Kidney epithelial cell (primary cell): ENCODE results near the gene SETD3. TPM values are rescaled to one million over a fixed set of nuclear protein-coding genes. Genes with fewer than 3 reads are reported as not detected.

Experiments used
- DNase-seq: peaks from one replicate; pipeline ENCODE4 v3.0.0-alpha.2; 2010; ENCODE audit warnings: low read depth
- H3K27me3 ChIP-seq: 2 replicates; pipeline ENCODE4 v1.6.0; 2011; ENCODE audit warnings: low read length; ENCODE audit not compliant: control insufficient read depth, insufficient read depth
- H3K36me3 ChIP-seq: 2 replicates; pipeline ENCODE4 v1.5.1; 2011; ENCODE audit warnings: low read length; ENCODE audit not compliant: control insufficient read depth, insufficient read depth
- H3K4me3 ChIP-seq: 2 replicates; pipeline ENCODE4 v1.5.1; 2011; ENCODE audit warnings: low read depth, mild to moderate bottlenecking, control low read depth, low read length
- CTCF ChIP-seq: IDR thresholded peaks from 2 replicates; pipeline ENCODE4 v1.5.1; 2011; ENCODE audit warnings: mild to moderate bottlenecking, moderate library complexity, low read length, control low read depth, inconsistent platforms; ENCODE audit not compliant: insufficient read depth, poor library complexity, severe bottlenecking
- total RNA-seq: library from RNA; depleted of rRNA; stranded (reverse); fragments of >200 nt; gene quantifications from 2 replicates; pipeline ENCODE4 v1.2.3, GENCODE V29; 2015

SETD3 gene
- total RNA-seq, 1 donor from 2014 or later, result 54.7 TPM

GRCh38 chr14:99506276-99506675, 25.6 kb upstream of the SETD3 start:
- Histone ChIP-seq H3K27me3 (no peaks in the 10 kb centered on the region), H3K4me3 (no peak overlapping the region), H3K36me3 (peaks cover 2% of the 10 kb centered on the region)
- no peak for TF ChIP-seq CTCF
- DNase-seq, result no peak

GRCh38 chr14:99505089-99505488, 24.4 kb upstream of the SETD3 start:
- Histone ChIP-seq H3K27me3 (no peaks in the 10 kb centered on the region), H3K36me3 (peaks cover 2% of the 10 kb centered on the region)
- TF ChIP-seq CTCF, result no peak

GRCh38 chr14:99503848-99504453, 23.3 kb upstream of the SETD3 start:
- no peak for TF ChIP-seq CTCF
- Histone ChIP-seq H3K27me3 (no peaks in the 10 kb centered on the region), H3K36me3 (no peaks in the 10 kb centered on the region), H3K4me3 (no peak overlapping the region)
- DNase-seq, result no peak

More at GRCh38 chr14:99505089-99505488, 24.4 kb upstream of the SETD3 start:
- no peak for DNase-seq
- H3K4me3 ChIP-seq, result no peak overlapping the region

- Histone ChIP-seq H3K36me3 (no peaks in the 10 kb centered on the region), H3K27me3 (no peaks in the 10 kb centered on the region)
Observed at GRCh38 chr14:99502989-99503421, 22.3 kb upstream of the SETD3 start.

GRCh38 chr14:99497894-99498293, 17.2 kb upstream of the SETD3 start:
- peaks cover 4% of the 10 kb centered on the region for H3K36me3 ChIP-seq
- no peak overlapping the region for H3K4me3 ChIP-seq
- no peaks in the 10 kb centered on the region for H3K27me3 ChIP-seq
- TF ChIP-seq CTCF, result no peak
- DNase-seq, result no peak

More at GRCh38 chr14:99502989-99503421, 22.3 kb upstream of the SETD3 start:
- DNase-seq, result no peak
- H3K4me3 ChIP-seq, result no peak overlapping the region
- TF ChIP-seq CTCF, result no peak

GRCh38 chr14:99497341-99497740, 16.7 kb upstream of the SETD3 start:
- DNase-seq, result no peak
- peaks cover 4% of the 10 kb centered on the region for H3K36me3 ChIP-seq

More at GRCh38 chr14:99497341-99497740, 16.7 kb upstream of the SETD3 start:
- H3K4me3 ChIP-seq, result no peak overlapping the region
- TF ChIP-seq CTCF, result no peak
- H3K27me3 ChIP-seq, result no peaks in the 10 kb centered on the region
